CD4-positive, alpha-beta T cell treated with Interleukin-21 for 1 hour (primary cell): ENCODE data around the gene GGCX.

Experiments used
- DNase-seq: peaks from one replicate; pipeline ENCODE4 v3.0.0-alpha.2; 2020

The GGCX gene

DNA sequence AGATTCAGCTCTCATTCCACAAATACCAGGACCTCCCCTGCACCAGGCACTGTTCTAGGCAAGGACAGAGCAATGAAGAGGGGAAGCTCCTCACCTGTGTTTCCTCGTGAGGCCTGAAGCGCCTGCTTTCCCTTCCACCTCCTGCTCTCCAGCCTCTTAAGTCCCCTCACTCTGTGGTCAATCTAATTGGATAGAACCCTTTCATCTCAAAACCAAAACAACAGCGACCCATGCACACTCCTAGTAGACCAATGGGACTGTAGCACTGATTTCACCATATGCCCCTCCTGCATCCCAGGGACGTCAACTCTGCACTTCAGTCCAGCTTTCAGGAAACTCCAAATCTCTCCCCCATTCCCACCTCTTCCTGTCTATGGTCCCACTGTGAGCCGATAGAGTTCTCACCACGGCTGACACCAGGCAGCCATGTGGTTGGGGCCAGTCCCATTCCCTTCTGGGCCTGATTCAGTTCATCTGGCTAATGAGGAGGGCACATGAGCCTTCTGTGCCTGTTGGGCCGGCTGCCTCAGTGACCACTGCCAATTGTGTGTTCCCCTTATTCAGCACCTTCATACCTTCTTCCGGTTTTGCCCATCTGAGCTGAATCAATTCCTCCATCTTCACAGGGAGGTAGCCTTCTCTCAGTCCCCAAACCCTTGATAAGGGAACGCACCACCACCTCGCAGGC is 55.6 kb downstream of the GGCX start:
- DNase-seq: no peak

DNA sequence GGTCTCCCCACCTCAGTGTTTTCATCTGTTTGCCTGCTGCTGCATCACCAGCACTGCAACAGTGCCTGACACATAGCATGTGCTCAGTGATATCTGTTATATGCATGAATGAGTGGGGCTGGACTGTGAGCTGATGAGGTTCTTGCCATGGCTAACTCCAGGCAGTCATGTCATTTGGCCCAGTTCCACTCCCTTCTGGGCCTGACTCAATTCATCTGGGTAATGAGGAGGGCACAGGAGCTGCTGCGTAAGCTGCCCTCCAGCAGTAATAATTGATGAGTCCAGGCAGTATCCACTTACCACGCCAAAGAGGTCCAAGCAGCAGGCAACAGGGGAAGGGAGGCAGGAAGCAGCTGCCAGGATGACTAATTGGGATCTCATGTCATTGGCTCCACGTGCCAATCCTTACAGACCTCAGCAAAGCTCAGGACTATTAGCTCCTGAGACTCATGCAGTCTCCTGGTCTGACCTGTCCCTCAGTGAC is 56.5 kb downstream of the GGCX start:
- DNase-seq: no peak

DNA sequence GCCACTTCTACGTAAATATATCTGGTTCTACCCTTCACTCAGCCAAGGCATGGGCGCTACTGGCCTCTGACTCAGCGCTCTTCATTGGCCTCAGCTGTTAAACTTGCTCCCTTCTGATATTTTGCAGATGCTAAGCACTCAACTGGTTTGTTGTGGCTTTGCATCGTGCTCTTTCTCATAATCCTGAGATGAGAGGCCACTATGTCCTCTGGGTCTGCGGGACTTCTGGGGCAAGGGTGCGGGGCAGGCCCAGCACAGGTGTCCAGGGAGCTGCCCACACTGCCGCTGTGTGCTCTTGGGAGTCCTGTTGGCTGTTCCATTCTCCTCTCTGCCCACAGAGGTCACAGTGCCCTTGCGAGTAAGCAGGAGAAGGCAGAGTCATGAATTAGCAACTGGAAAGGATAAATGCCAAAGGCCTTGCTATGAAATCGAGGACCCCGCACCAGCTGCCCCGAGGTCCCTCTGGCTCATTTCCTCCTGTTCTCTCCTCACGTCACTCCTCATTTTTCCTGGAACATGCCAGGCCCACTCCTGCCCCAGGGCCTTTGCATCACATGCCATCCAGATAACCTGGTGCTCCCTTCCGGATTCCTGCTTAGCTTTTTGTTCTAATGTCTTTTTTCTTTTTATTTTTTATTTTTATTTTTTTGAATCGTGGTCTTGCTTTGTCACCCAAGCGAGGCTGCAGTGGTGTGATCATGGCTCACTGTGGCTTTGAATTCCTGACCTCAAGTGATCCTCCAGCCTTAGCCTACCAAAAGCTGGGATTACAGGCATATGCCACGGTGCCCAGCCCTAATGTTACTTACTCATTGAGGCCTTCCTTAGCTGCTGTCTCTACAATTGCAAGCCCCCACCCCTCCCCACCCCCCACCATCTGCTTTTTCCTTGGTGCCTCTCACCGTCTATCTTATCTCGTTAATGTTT is 57.2 kb downstream of the GGCX start:
- DNase-seq: no peak

DNA sequence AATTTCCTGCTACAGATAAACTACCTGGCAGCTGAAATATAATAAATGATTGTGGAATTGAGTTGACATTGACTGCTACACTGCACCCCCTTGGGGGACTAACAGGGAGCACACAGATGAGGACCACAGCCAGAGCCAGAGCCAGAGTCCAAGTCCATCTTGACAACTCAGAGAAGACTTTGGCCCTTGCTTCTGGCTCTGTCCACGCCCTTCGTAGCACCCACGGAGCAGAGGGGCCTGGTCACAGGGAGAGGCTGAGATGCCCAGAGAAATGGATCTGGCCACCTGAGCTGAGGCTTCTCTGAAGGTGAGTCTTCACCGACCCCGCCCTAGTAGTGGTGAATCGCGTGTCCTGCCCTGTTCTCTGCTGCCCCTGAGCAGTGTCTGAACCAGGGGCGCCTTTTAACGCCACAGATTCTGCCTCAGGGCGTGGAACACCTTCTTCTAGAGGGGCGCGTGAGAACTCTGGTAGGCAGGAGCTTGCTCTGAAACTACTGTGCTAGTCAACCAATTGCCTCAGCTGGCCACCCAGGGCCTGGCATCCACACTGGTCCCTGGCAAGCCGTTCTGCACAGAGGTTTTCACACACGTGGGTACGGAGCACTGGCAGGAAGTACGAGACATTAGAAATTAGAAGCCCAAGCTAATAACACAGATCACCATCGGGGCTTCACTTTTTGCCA is 58.0 kb downstream of the GGCX start:
- no peak for DNase-seq

DNA sequence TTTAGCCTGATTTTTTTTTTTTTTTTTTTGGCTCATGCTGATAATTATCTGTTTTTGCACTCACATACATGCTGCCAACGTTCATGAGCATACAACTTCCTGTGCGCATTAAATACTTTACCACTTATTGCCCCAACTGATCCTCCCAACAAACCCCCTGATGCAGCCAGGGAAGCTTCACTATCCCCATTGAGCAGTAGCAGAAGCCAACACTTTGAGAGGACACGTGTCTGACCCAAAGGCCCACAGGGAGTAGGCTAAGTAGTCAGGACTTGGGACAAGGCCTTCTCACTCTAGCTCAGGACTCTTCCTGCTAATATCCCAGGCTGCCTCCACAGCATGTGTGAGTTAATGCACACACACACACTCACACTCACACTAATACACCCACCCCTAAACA is 58.6 kb downstream of the GGCX start:
- no peak for DNase-seq

DNA sequence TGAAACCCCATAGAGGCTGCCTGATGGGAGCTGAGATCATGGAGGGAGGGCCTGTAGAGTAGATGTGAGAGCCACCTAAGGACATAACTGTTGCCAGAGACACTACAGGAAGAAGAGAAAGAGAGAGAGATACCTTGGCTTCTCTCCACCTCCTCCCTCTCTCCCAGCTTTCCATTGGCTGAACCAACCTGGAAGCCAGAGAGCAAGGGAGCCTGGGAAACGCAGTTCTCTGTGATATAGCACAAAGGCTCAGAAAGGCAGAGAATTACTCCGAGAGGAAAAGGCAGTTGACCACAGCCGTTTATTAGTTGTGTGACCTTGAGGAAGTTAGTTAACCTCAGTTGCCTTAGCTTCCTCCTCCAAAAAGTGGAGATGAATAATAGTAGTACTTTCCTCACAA is 60.0 kb downstream of the GGCX start:
- no peak for DNase-seq

DNA sequence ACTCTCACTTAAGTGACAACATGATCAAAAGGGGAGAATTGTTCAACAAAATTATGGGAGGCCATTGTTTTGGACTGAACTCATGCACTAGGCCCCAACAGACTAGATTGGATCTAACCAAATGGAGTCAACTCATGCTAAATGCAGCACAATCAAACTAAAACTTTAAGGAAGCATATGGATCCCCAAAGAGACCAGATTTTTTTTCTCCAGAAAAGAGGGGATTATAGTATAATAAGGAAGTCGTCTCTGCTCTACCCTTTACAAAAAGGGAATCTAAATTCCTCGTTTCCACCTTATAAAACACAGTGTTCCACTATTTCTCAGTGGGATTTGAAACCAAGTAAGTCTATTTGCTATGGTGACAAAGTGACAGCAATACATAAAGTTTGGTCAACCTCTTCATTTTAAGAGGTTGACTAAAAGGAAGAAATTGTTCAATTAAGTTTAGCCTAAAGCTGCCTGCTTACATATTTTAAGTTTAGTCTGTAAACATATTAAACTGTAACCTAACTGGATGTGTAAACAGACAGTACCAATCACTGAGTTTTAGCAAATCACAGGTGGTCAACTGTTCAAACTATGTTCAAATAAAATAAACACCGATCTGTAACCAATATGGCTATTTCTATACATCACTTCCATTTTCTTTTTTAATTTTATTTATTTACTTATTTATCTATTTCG is 63.2 kb downstream of the GGCX start:
- DNase-seq: no peak

DNA sequence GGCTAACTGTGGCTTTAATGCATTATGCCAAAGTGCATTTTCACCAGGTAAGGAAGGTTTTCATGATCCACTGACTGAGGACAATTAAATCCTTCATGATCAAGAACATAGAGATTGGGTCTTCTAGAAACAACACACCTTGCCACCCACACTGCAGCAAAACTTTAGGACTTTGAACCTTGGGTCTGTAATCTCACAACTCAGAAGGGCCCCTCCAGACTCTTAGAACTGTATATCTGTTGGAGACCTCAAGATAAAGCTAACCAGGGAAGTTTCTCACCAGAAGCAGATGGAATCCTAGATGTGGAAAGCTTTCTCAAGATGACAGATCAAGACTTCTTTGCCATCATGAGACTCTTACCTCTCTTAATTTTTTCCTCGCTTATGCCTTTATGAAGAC is 64.9 kb downstream of the GGCX start:
- no peak for DNase-seq
